H1 (cell line): ENCODE data around the gene NHLRC2. TPM values are rescaled to one million over a fixed set of nuclear protein-coding genes. Genes with fewer than 3 reads are reported as not detected.

ENCODE experiments used
- ATF3 ChIP-seq: IDR thresholded peaks from 2 replicates; pipeline ENCODE4 v1.6.1; 2011; ENCODE audit warnings: low read depth, mild to moderate bottlenecking, low read length; ENCODE audit not compliant: insufficient read depth
- BRCA1 ChIP-seq: IDR thresholded peaks from 2 replicates; pipeline ENCODE4 v1.6.1; 2012; ENCODE audit warnings: low read depth, low read length, improper control_type of control experiment
- CHD7 ChIP-seq: fragments of 300-600 bp; sonication (generic); IDR thresholded peaks from 2 replicates; pipeline ENCODE4 v1.7.1; 2012; ENCODE audit warnings: low read length, moderate library complexity, mild to moderate bottlenecking, inconsistent platforms; ENCODE audit not compliant: insufficient replicate concordance
- E2F6 ChIP-seq: IDR thresholded peaks from 2 replicates; pipeline ENCODE4 v1.6.1; 2012; ENCODE audit warnings: inconsistent platforms
- KDM5A ChIP-seq: fragments of 200-600 bp; IDR thresholded peaks from 2 replicates; pipeline ENCODE4 v1.7.1; 2012; ENCODE audit warnings: mild to moderate bottlenecking, low read length, inconsistent platforms, mixed read lengths
- MAX ChIP-seq: IDR thresholded peaks from 2 replicates; pipeline ENCODE4 v1.6.1; 2012; ENCODE audit warnings: inconsistent platforms
- NRF1 ChIP-seq: IDR thresholded peaks from 2 replicates; pipeline ENCODE4 v1.6.1; 2011; ENCODE audit warnings: mild to moderate bottlenecking, low read depth, low read length, improper control_type of control experiment
- SIN3A ChIP-seq, 2 experiments: IDR thresholded peaks in 1 of 2; conservative IDR thresholded peaks in 1 of 2; 2 replicates each; pipeline ENCODE4 v1.6.1; 2011 to 2012; ENCODE audit warnings: low read length in 2 of 2, improper control_type of control experiment in 1 of 2, low read depth in 1 of 2, mild to moderate bottlenecking in 1 of 2
- ZNF274 ChIP-seq: IDR thresholded peaks from 2 replicates; pipeline ENCODE4 v1.7.0; 2012; ENCODE audit warnings: low read length, borderline replicate concordance; ENCODE audit errors: extremely low read depth
- polyA plus RNA-seq, 7 experiments: library from polyadenylated mRNA; depleted of rRNA in 3 of 7; stranded (reverse) in 5 of 7; unstranded in 2 of 7; fragments of >200 nt in 5 of 7; fragments of 200-250 nt in 2 of 7; gene quantifications; 1 replicate in 5 of 7; 2 replicates in 1 of 7; 4 replicates in 1 of 7; pipeline versions ENCODE4 v1.2.1 to v1.2.3, GENCODE V29; 2011 to 2013; ENCODE audit warnings: missing spikeins in 2 of 7, mixed read lengths in 2 of 7
- total RNA-seq: library from RNA; stranded (reverse); fragmentation: NEBNext Ultra II Directional; extraction: Animal tissue kit (Norgen Biotek cat#: 25700); gene quantifications from 2 replicates; pipeline ENCODE4 v1.2.1, GENCODE V29; 2021

NHLRC2 gene
- total and polyA plus RNA-seq, 2 of the 8 experiments (the other 6 are each of a cell fraction or from before 2014, with no cell fraction given) = 4.9 to 25.6 TPM

GRCh38 chr10:113882240-113882639 lies 27.8 kb downstream of the NHLRC2 start (continued):
- TF ChIP-seq CHD7 (no peak), NRF1 (no peak), ATF3 (no peak), MAX (no peak), KDM5A (no peak), SIN3A (conservative IDR thresholded peaks at IDR 0.05 in 1 of 2, IDR thresholded peaks at IDR 0.05 in 1 of 2; ENCODE audit: low read depth in 1 of 2, low read length in 2 of 2) (no peak), ZNF274 (no peak), E2F6 (no peak), BRCA1 (no peak)
